Heart left ventricle (tissue), 16 donors: ENCODE results near the gene SMURF1. TPM values are rescaled to one million over a fixed set of nuclear protein-coding genes. Genes with fewer than 3 reads are reported as not detected.

Experiments used
- ATAC-seq, 4 donors: fragments of 200-7000 bp; cut with Tn5 transposase; one replicate each; pipeline ENCODE4 v1.9.1; 2020 to 2022; ENCODE audit warnings: moderate library complexity in 4 of 4, mild to moderate bottlenecking in 3 of 4, moderate number of reproducible peaks in 1 of 4
- DNase-seq, 5 donors: peaks; one replicate each; pipeline ENCODE4 v3.0.0-alpha.2; 2020
- H3K27ac ChIP-seq, 12 donors: fragments of 200-600 bp; sonication (generic) in 4 of 12; one replicate each; pipeline versions ENCODE4 v1.5.0 to v1.8.0; 2016 to 2022; ENCODE audit warnings: mild to moderate bottlenecking in 2 of 12
- H3K27me3 ChIP-seq, 9 donors: fragments of 200-600 bp; sonication (generic) in 2 of 9; one replicate each; pipeline versions ENCODE4 v1.5.1 to v1.8.0; 2016 to 2022; ENCODE audit warnings: mild to moderate bottlenecking in 3 of 9
- H3K36me3 ChIP-seq, 9 donors: fragments of 200-600 bp; sonication (generic) in 2 of 9; one replicate each; pipeline versions ENCODE4 v1.5.0 to v1.8.0; 2018 to 2022; ENCODE audit warnings: mild to moderate bottlenecking in 2 of 9
- H3K4me1 ChIP-seq, 12 donors: fragments of 200-600 bp; sonication (generic) in 4 of 12; one replicate each; pipeline versions ENCODE4 v1.5.0 to v1.8.0; 2016 to 2022; ENCODE audit warnings: mild to moderate bottlenecking in 3 of 12
- H3K4me3 ChIP-seq, 12 donors: fragments of 200-600 bp; sonication (generic) in 4 of 12; one replicate each; pipeline versions ENCODE4 v1.5.0 to v1.8.0; 2017 to 2022; ENCODE audit warnings: mild to moderate bottlenecking in 9 of 12, moderate library complexity in 4 of 12
- H3K9me3 ChIP-seq, 12 donors: fragments of 200-600 bp; sonication (generic) in 4 of 12; one replicate each; pipeline versions ENCODE4 v1.5.0 to v1.8.0; 2016 to 2022; ENCODE audit warnings: mild to moderate bottlenecking in 1 of 12
- POLR2A ChIP-seq, 2 donors: fragments of 450-650 bp; IDR thresholded peaks; one replicate each; pipeline ENCODE4 v1.6.1; 2017; ENCODE audit warnings: antibody characterized with exemption in 2 of 2, mild to moderate bottlenecking in 2 of 2, moderate library complexity in 2 of 2
- WGBS, 4 donors: extraction: QIAGEN DNeasy Blood & Tissue Kit in 2 of 4; methylation state at CpG; one replicate each; pipeline versions ENCODE4 v1.1.5 to v1.1.7; 2013 to 2018; 5-methylcytosine and 5-hydroxymethylcytosine counted together
- intact Hi-C, 10 donors: fragments of 100-400 bp; cut with DNase I; formaldehyde crosslinking; loops; one replicate each; pipeline versions ENCODE4 v1.11.1 to v1.14.2; 2022
- polyA plus RNA-seq, 2 donors: library from polyadenylated mRNA; stranded (reverse); fragments of 200-250 nt; gene quantifications; one replicate each; pipeline ENCODE4 v1.2.3, GENCODE V29; 2013
- total RNA-seq, 9 donors: library from RNA; depleted of rRNA in 2 of 9; stranded (reverse); fragments of >200 nt in 2 of 9; fragmentation: NEBNext Ultra II Directional in 3 of 9; extraction: Animal tissue kit (Norgen Biotek cat#: 25700) in 3 of 9; gene quantifications; one replicate each; pipeline versions ENCODE4 v1.1.0 to v1.2.4, GENCODE V29; 2016 to 2023
- TF ChIP-seq, protein P1 (sequence below), 12 donors: fragments of 200-600 bp; sonication (generic) in 4 of 12; IDR thresholded peaks; one replicate each; pipeline versions ENCODE4 v1.5.0 to v1.8.0; 2018 to 2022; ENCODE audit warnings: antibody characterized with exemption in 12 of 12, mild to moderate bottlenecking in 5 of 12
- donor health status: ischemic (EF 13 %, LVEDD 7.1; RV severe dilation, severe dysfunction).
- donor health status: healthy with polysubstance abuse.
- donor health status: DM: no; HTN: yes; CAD: no.
- donor health status: DM: no; HTN: no; CAD: no.
- donor health status: ischemic (EF 25% LVEDD 6.9; RV normal size, moderate dysfunction).
- donor health status: ischemic (EF 25% LVEDD 5.7; RV mildly dilated, moderate dysfunction).
- donor health status: healthy.
- donor health status: DM: yes; HTN: yes; CAD: no.
- donor health status: ischemic (EF 35%, LVEDD 5.7; RV mildly dilated, moderate dysfunction).
- donor health status: nonischemic (EF 11% LVEDD 7.7; RV severe dilation, severe dysfunction).
- donor health status: DM: yes; HTN: yes; CAD: no.
- donor health status: PGD.
- donor health status: ischemic (EF 29% LVEDD 5.4; RV normal size, mild dysfunction).
- donor health status: nonischemic (EF 23%, LVEDD 6.1; RV moderate dilation, normal function).

The SMURF1 gene
- total and polyA plus RNA-seq, 11 donors = 3.5 to 15.4 (median 12.4) TPM

DNA sequence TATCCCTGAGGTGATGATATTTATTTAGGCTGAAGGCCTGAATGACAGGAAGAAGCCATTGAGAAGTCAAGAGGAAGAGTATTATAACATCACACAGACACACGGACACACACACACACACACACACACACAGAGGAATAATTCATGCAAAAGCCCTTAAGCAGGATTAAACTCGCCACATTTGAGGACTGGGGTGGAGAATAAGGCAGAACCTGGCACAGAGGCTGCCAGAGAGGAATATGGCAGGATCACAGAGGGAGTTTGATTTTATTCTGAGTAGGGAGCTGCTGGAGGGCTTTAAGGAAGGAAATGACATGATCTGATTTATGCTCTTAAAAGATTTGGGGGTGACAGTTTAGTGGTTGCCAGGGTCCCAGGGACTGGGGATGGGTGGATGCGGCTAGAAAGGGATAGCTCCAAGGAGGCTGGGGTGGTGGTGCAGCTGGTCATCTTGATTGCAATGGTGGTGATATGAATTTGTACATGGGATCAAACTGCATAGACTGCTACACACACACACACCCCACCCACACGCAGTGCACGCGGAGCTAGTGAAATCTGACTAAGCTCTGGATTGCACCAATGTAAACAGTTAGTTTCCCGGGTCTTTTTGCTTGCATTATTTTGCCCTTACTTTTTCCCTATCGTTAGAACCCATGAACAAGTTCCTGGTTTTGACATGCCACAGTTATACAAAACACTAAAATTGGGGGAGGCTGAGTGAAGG, 11.2 kb downstream of the SMURF1 start:
- DNase-seq (no peak), ATAC-seq (no peak)
- peaks cover 4 to 79% (median 38%) of the 10 kb centered on the region in 12 donors for H3K4me1 ChIP-seq
- no peaks in the 10 kb centered on the region for H3K36me3 ChIP-seq
- H3K9me3 ChIP-seq = no peaks in the 10 kb centered on the region
- no peak for TF ChIP-seq POLR2A (IDR thresholded peaks at IDR 0.05)
- TF ChIP-seq, protein P1, sequence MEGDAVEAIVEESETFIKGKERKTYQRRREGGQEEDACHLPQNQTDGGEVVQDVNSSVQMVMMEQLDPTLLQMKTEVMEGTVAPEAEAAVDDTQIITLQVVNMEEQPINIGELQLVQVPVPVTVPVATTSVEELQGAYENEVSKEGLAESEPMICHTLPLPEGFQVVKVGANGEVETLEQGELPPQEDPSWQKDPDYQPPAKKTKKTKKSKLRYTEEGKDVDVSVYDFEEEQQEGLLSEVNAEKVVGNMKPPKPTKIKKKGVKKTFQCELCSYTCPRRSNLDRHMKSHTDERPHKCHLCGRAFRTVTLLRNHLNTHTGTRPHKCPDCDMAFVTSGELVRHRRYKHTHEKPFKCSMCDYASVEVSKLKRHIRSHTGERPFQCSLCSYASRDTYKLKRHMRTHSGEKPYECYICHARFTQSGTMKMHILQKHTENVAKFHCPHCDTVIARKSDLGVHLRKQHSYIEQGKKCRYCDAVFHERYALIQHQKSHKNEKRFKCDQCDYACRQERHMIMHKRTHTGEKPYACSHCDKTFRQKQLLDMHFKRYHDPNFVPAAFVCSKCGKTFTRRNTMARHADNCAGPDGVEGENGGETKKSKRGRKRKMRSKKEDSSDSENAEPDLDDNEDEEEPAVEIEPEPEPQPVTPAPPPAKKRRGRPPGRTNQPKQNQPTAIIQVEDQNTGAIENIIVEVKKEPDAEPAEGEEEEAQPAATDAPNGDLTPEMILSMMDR (IDR thresholded peaks at IDR 0.05) = no peak
- intact Hi-C loops = no loop called here
- no peak overlapping the region for H3K27ac ChIP-seq
- 81 to 85% (median 84%) methylated on average over 8 of the region's 8 CpGs for WGBS, 4 donors
- no peaks in the 10 kb centered on the region for H3K27me3 ChIP-seq
- H3K4me3 ChIP-seq = no peak overlapping the region

DNA sequence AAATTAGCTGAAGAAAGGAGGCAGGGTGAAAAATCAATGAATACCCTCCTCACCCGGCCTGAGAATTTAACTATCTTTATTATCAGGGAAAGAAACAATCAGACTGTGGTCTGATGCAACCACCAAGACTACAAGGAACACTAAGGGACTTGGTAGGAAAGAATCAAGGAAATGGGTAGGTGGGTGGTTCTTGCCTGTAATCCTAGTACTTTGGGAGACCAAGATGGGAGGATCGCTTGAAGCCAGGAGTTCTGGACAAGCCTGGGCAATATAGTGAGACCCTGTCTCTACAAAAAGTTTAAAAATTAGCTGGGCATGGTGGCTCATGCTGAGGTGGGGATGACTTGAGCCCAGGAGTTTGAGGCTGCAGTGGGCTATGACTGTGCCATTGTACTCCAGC, 12.6 kb downstream of the SMURF1 start:
- intact Hi-C loops = no loop called here
- no peak for ATAC-seq

DNA sequence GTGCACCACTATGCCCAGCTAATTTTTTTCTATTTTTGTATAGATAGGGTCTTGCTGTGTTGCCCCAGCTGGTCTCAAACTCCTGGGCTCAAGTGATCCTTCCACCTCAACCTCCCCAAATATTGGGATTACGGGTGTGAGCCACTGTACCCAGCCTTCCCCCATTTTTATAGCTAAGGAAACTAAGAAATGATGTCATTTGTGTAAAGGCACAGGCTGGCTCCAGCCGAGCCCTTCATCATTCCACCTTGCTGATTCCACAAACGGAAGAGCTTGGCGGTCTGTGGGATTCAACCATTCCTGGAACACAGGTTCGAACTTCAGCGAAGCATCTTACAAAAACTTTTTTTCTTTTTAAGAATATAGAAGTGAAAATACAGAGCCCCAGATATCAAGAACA, 14.4 kb downstream of the SMURF1 start:
- Histone ChIP-seq H3K36me3 (no peaks in the 10 kb centered on the region), H3K4me3 (no peak overlapping the region), H3K27ac (no peak overlapping the region), H3K9me3 (no peaks in the 10 kb centered on the region), H3K4me1 (peaks cover 0 to 70% (median 32%) of the 10 kb centered on the region in 12 donors), H3K27me3 (no peaks in the 10 kb centered on the region)
- TF ChIP-seq POLR2A (IDR thresholded peaks at IDR 0.05) = no peak
- TF ChIP-seq, protein P1 (IDR thresholded peaks at IDR 0.05) = no peak
- 96 to 97% (median 96%) methylated on average over 6 of the region's 6 CpGs for WGBS, 4 donors
- DNase-seq = no peak
- ATAC-seq = no peak
- intact Hi-C loops = loop anchor here in 1 of 10 donors (10.0 kb wide), 1 partner anchor 65 kb away; no protein-coding TSS in a partner anchor

More for the DNA sequence above, 12.6 kb downstream of the SMURF1 start:
- Histone ChIP-seq H3K4me3 (no peak overlapping the region), H3K36me3 (no peaks in the 10 kb centered on the region), H3K27me3 (no peaks in the 10 kb centered on the region), H3K27ac (no peak overlapping the region), H3K9me3 (no peaks in the 10 kb centered on the region), H3K4me1 (peaks cover 0 to 74% (median 38%) of the 10 kb centered on the region in 12 donors)
- DNase-seq = no peak
- TF ChIP-seq POLR2A (IDR thresholded peaks at IDR 0.05) = no peak
- TF ChIP-seq, protein P1 (IDR thresholded peaks at IDR 0.05) = no peak
- 91 to 96% (median 94%) methylated on average over 2 of the region's 2 CpGs for whole genome bisulfite sequencing, 4 donors

DNA sequence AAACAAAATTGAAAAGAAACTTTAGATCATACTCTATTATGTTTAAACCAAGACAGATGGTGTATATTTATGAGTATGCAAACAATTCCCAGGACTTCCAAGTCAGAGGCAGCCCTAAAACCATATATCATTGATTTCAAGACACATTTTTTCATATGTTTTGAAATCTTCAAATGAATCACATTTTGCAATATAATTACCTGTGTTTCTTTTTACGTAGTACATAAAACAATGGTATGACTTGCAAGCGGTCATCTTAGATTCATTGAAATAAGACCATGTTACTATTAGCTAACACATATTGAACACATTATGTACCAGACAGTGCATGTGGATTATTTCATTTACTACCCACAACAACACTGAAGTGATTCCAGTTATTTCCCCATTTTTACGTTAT, 14.9 kb downstream of the SMURF1 start:
- Histone ChIP-seq H3K27ac (no peak overlapping the region), H3K36me3 (no peaks in the 10 kb centered on the region), H3K9me3 (no peaks in the 10 kb centered on the region), H3K4me3 (no peak overlapping the region), H3K4me1 (peaks cover 0 to 70% (median 32%) of the 10 kb centered on the region in 12 donors), H3K27me3 (no peaks in the 10 kb centered on the region)
- WGBS, 4 donors = 91 to 98% (median 95%) methylated on average over 3 of the region's 3 CpGs
- ATAC-seq = no peak
- DNase-seq = no peak
- TF ChIP-seq, protein P1 (IDR thresholded peaks at IDR 0.05) = no peak
- no peak for TF ChIP-seq POLR2A (IDR thresholded peaks at IDR 0.05)
- intact Hi-C loops = loop anchor here in 1 of 10 donors (10.0 kb wide), 1 partner anchor 64 kb away; no protein-coding TSS in a partner anchor
